Fibroblast of lung (primary cell): ENCODE results near the gene CRP. TPM values are rescaled to one million over a fixed set of nuclear protein-coding genes. Genes with fewer than 3 reads are reported as not detected.

ENCODE experiments used
- DNase-seq, 2 donors: peaks; one replicate each; pipeline versions ENCODE4 v3.0.0 to v3.0.0-alpha.2; 2010; ENCODE audit warnings: low read depth in 2 of 2
- H2AFZ ChIP-seq: 2 replicates; pipeline ENCODE4 v1.5.1; 2012; ENCODE audit warnings: low read length, control low read depth, inconsistent platforms
- H3K27ac ChIP-seq: 2 replicates; pipeline ENCODE4 v1.5.1; 2011; ENCODE audit warnings: low read length, control low read depth; ENCODE audit not compliant: insufficient read depth
- H3K27me3 ChIP-seq: 2 replicates; pipeline ENCODE4 v1.5.1; 2011; ENCODE audit warnings: mild to moderate bottlenecking, low read length; ENCODE audit not compliant: control insufficient read depth, insufficient read depth
- H3K36me3 ChIP-seq: 2 replicates; pipeline ENCODE4 v1.5.1; 2011; ENCODE audit warnings: low read length; ENCODE audit not compliant: control insufficient read depth, insufficient read depth
- H3K4me1 ChIP-seq: 2 replicates; pipeline ENCODE4 v1.5.1; 2011; ENCODE audit warnings: low read length; ENCODE audit not compliant: control insufficient read depth, insufficient read depth; ENCODE audit errors: extremely low read depth
- H3K4me2 ChIP-seq: 2 replicates; pipeline ENCODE4 v1.5.1; 2011; ENCODE audit warnings: low read length, control low read depth; ENCODE audit not compliant: insufficient read depth; ENCODE audit errors: extremely low read depth
- H3K4me3 ChIP-seq, 4 experiments: fragments of 200-600 bp in 1 of 4; sonication (generic) in 1 of 4; replicated peaks in 1 of 4; 2 replicates each; pipeline ENCODE4 v1.5.1; 2011 to 2016; ENCODE audit warnings: low read length in 4 of 4, low read depth in 3 of 4, mild to moderate bottlenecking in 3 of 4, control low read depth in 2 of 4, inconsistent platforms in 1 of 4, mixed read lengths in 1 of 4; ENCODE audit not compliant: insufficient read depth in 1 of 4; ENCODE audit errors: control extremely low read depth in 1 of 4
- H3K79me2 ChIP-seq: 2 replicates; pipeline ENCODE4 v1.5.1; 2012; ENCODE audit warnings: mild to moderate bottlenecking, low read length, inconsistent platforms; ENCODE audit not compliant: control insufficient read depth, insufficient read depth
- H3K9ac ChIP-seq: 2 replicates; pipeline ENCODE4 v1.5.1; 2011; ENCODE audit warnings: mild to moderate bottlenecking, low read length, control low read depth; ENCODE audit not compliant: insufficient read depth
- H3K9me3 ChIP-seq: 2 replicates; pipeline ENCODE4 v1.5.1; 2012; ENCODE audit warnings: low read depth, low read length; ENCODE audit not compliant: control insufficient read depth, insufficient read depth
- H4K20me1 ChIP-seq: 2 replicates; pipeline ENCODE4 v1.5.1; 2011; ENCODE audit warnings: low read length; ENCODE audit not compliant: control insufficient read depth, insufficient read depth; ENCODE audit errors: extremely low read depth
- EZH2 ChIP-seq: IDR thresholded peaks from 2 replicates; pipeline ENCODE4 v1.5.1; 2012; ENCODE audit warnings: low read length, control low read depth, mild to moderate bottlenecking; ENCODE audit errors: missing control alignments
- polyA plus RNA-seq, 2 donors: library from polyadenylated mRNA; depleted of rRNA in 1 of 2; stranded (reverse) in 1 of 2; unstranded in 1 of 2; fragments of >200 nt; gene quantifications; 2 replicates each; pipeline ENCODE4 v1.2.1, GENCODE V29; 2011 to 2012; ENCODE audit warnings: missing spikeins in 1 of 2
- total RNA-seq: library from RNA; depleted of rRNA; stranded (reverse); fragments of >200 nt; gene quantifications from 2 replicates; pipeline ENCODE4 v1.2.1, GENCODE V29; 2014
- TF ChIP-seq, protein P1 (sequence below), 2 donors: IDR thresholded peaks in 1 of 2; conservative IDR thresholded peaks in 1 of 2; 1 replicate in 1 of 2; 2 replicates in 1 of 2; pipeline ENCODE4 v1.5.1; 2011 to 2012; ENCODE audit warnings: low read length in 2 of 2, control low read depth in 1 of 2, inconsistent platforms in 1 of 2, low read depth in 1 of 2, mild to moderate bottlenecking in 1 of 2

Gene CRP
- total and polyA plus RNA-seq, 2 donors (not counting 1 experiment from before 2014, with no cell fraction given) = not detected

DNA sequence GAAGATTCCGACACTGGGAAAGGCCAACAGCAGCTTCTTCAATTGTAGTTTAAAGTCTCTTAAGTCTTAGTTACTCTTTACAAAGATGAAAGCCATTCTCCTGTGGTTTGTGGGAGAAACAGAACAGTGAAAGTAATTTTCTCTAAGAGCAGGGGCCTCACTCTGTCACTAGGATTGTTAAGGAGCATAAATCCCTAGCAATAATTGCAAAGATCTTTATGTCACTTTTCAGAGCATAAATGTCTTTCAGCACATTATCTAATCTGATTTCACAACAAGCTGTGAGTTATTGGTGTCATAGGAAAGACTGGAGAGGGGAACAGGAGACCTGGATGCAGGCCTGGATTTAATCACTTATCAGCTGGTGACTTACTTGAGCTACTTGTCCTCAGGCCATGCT lies 34.0 kb upstream of the CRP start:
- TF ChIP-seq, protein P1, sequence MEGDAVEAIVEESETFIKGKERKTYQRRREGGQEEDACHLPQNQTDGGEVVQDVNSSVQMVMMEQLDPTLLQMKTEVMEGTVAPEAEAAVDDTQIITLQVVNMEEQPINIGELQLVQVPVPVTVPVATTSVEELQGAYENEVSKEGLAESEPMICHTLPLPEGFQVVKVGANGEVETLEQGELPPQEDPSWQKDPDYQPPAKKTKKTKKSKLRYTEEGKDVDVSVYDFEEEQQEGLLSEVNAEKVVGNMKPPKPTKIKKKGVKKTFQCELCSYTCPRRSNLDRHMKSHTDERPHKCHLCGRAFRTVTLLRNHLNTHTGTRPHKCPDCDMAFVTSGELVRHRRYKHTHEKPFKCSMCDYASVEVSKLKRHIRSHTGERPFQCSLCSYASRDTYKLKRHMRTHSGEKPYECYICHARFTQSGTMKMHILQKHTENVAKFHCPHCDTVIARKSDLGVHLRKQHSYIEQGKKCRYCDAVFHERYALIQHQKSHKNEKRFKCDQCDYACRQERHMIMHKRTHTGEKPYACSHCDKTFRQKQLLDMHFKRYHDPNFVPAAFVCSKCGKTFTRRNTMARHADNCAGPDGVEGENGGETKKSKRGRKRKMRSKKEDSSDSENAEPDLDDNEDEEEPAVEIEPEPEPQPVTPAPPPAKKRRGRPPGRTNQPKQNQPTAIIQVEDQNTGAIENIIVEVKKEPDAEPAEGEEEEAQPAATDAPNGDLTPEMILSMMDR (conservative IDR thresholded peaks at IDR 0.05 in 1 of 2, IDR thresholded peaks at IDR 0.05 in 1 of 2; ENCODE audit: low read depth in 1 of 2, low read length in 2 of 2) = no peak
- TF ChIP-seq EZH2 = no peak
- no peaks in the 10 kb centered on the region for H3K27me3 ChIP-seq
- no peak overlapping the region for H3K9ac ChIP-seq
- no peaks in the 10 kb centered on the region for H3K4me1 ChIP-seq
- no peak for DNase-seq
- no peaks in the 10 kb centered on the region for H3K36me3 ChIP-seq
- no peak overlapping the region for H3K4me2 ChIP-seq
- no peak overlapping the region for H3K27ac ChIP-seq
- H3K4me3 ChIP-seq = no peak overlapping the region
- H3K79me2 ChIP-seq = no peaks in the 10 kb centered on the region
- H4K20me1 ChIP-seq = no peaks in the 10 kb centered on the region
- H2AFZ ChIP-seq = no peak overlapping the region
- H3K9me3 ChIP-seq = no peaks in the 10 kb centered on the region

- Histone ChIP-seq H3K9ac (no peak overlapping the region), H3K27ac (no peak overlapping the region), H2AFZ (no peak overlapping the region), H3K36me3 (no peaks in the 10 kb centered on the region), H3K4me1 (no peaks in the 10 kb centered on the region), H3K27me3 (no peaks in the 10 kb centered on the region), H3K4me3 (no peak overlapping the region), H3K9me3 (no peaks in the 10 kb centered on the region), H3K4me2 (no peak overlapping the region), H3K79me2 (no peaks in the 10 kb centered on the region), H4K20me1 (no peaks in the 10 kb centered on the region)
- no peak for TF ChIP-seq EZH2
- TF ChIP-seq, protein P1 (conservative IDR thresholded peaks at IDR 0.05 in 1 of 2, IDR thresholded peaks at IDR 0.05 in 1 of 2; ENCODE audit: low read depth in 1 of 2, low read length in 2 of 2) = no peak
- no peak for DNase-seq
Measured at GRCh38 chr1:159746666-159747065, 32.3 kb upstream of the CRP start.

- Histone ChIP-seq H3K36me3 (no peaks in the 10 kb centered on the region), H3K9me3 (no peaks in the 10 kb centered on the region), H3K4me3 (no peak overlapping the region), H3K27ac (no peak overlapping the region), H3K27me3 (no peaks in the 10 kb centered on the region), H3K79me2 (no peaks in the 10 kb centered on the region), H3K4me2 (no peak overlapping the region), H4K20me1 (no peaks in the 10 kb centered on the region), H3K9ac (no peak overlapping the region), H3K4me1 (no peaks in the 10 kb centered on the region), H2AFZ (no peak overlapping the region)
- no peak for DNase-seq
- no peak for TF ChIP-seq EZH2
- TF ChIP-seq, protein P1 (conservative IDR thresholded peaks at IDR 0.05 in 1 of 2, IDR thresholded peaks at IDR 0.05 in 1 of 2; ENCODE audit: low read depth in 1 of 2, low read length in 2 of 2) = no peak
Measured at GRCh38 chr1:159743651-159744410, 29.4 kb upstream of the CRP start.
